ENCODE results near the gene LMF1.

The LMF1 gene

GRCh38 chr16:970766-971581 is at the start of gene LMF1:
Gene LMF1, minus strand, starts transcription at chr16:970984. Its CDS starts 4 bp downstream, at chr16:970980.
- DNase-seq, result peak; percentile 95 to 97

GRCh38 chr16:1020091-1020399 is 49.3 kb upstream of the LMF1 start:
- DNase-seq, result no peak

- no peak for DNase-seq
Observed at GRCh38 chr16:1019231-1020090, 48.7 kb upstream of the LMF1 start.

GRCh38 chr16:1018447-1019198 is 47.8 kb upstream of the LMF1 start:
- no peak for DNase-seq

DNA sequence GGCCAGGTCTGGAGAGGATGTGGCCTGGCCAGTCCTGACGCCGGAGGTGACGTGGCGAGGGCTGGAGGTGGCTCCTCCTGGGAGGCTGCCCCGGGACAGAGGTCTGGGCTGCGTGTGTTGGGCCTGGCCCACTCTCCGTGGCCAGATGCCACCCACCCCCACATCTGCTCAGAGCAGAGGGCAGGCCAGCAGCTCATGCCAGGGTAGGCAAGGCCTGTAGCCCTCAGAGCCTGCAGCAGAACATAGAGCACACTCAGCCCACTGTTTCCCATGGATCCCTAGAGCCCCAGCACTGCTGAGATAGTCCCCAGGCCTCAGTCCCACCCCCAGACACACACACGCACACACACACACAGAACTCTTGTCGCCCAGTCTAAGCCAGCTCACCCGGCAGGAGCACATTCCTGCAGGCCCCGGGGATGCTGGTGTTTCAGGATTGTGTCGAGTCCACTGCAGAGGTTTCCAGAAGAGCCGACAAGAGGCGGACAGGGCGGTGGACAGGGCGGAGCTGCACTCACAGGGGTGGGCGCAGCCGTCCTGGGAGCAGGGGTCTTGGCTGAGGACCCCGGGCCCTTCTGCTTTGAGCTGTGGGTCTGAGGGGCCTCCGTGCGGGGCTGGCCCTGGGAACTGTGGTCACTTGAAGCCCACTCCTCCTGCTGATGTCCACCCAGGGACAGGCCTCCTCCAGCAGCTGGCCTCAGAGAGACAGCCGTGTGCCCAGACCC is 44.1 kb upstream of the LMF1 start:
- DNase-seq, result no peak

GRCh38 chr16:1014221-1014620 is 43.4 kb upstream of the LMF1 start:
- no peak for DNase-seq

DNA sequence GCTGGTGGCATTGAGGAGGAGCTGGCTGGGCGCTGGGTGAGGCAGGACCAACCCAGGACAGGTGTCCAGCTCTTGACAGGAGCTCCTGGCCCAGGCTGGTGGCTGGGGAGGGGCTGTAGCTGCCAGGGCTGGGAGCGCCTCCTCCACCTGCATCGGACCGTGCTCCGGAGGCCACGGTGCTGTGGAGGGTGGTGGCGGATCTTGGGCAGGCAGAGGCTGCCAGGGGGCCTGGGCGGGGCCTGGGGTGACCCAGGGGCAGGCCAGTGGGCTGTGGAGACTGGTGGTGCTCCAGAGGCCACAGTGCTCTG is 42.8 kb upstream of the LMF1 start:
- no peak for DNase-seq

GRCh38 chr16:1012722-1013592 is 42.2 kb upstream of the LMF1 start:
- no peak for DNase-seq

DNA sequence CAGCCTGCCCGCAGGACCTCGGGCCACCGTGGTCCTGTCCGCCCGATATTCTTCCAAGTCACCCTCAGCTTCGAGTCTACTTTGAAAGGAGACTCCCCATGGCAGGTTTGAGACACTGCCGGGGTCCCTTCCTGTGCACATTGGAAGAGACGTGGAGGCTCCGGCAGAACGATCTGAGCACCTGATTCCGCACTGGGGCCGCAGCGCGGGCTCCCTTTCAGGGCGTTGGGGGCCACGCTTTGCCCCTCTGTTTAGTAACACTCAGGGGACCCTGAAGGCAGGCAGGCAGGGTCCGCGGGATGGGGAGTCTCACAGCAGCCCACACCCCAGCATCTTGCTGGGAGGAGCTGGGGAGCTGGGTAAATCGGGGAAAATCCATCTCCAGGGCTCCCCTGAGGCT is 41.4 kb upstream of the LMF1 start:
- no peak for DNase-seq

- no peak for DNase-seq
Observed at GRCh38 chr16:1011316-1012082, 40.7 kb upstream of the LMF1 start.

DNA sequence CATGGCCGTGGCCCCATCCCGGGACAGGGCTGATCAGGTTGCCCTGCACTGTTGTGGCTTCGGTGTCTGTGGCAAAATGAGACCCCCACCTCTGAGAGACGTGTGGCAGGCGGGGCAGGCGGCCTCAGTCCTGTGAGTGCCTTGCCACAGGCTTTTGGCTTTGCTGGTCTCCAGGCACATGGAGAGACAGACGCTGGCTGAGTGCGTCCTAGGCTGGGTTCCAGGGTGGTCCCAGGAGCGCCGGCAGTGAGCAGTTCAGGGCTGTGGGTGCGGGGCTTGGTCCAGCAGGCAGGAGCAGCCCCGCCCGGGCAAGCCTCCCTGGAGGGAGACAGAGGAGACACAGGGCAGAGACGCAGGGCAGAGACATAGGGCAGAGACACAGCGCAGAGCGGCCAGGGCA is 40.0 kb upstream of the LMF1 start:
- DNase-seq, result no peak

GRCh38 chr16:1010251-1010650 is 39.5 kb upstream of the LMF1 start:
- no peak for DNase-seq

DNA sequence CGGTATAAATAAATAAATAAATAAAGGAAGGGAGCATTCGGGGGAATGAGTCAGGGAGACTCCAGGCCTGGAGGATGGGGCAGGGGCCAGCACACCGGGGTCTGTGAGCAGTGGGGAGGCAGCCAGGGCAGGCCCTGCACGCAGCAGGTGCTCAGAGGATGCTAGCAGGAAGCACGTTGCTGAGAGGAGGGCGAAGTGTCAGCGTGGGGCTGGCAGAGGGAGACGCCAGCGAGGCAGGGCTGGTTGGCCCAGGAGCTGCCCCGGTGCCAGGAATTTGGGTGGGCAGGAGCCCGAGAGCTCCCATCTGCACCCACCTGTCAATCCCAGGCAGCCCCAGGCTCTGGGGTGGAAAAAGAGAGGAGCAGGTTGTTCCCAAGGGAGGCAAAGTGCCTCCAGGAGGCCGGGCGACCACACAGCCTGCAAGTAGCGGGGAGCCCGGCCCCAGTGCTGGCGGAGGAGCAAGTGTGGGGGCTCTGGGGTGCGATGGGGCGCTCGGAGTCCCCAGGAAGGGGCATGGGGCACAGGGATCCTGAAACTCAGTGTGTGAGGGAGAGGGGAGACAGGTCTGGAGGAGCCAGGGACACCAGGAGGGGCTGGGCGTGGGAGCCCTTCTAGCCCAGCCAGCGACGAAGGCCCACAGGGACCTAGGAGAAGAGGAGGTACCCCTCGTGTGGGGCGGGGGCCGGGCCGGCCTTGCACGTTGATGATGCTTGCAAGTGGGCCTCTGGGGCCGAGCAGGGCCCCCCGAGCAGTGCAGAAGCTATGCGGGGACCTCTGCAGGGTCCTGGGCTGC is 38.8 kb upstream of the LMF1 start:
- no peak for DNase-seq

DNA sequence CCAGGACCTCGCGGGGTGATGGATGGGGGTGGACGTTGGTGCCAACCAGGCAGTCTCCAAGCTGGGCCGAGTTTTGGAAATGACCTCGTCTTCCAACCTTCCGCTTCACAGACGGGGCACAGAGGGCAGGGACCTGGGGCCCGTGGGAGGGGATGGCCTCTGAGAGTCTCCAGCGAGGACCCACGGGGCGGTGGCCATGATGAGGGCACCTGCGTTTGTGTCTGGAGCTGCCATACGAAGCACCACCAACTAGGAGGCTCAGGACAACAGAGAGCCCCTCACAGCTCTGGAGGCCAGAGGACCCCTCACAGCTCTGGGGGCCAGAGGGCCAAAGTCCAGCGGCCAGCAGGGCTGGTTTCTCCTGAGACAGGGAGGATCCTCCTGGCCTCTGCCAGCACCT is 37.3 kb upstream of the LMF1 start:
- no peak for DNase-seq

- DNase-seq, result no peak
Observed at GRCh38 chr16:1007284-1007850, 36.6 kb upstream of the LMF1 start.

DNA sequence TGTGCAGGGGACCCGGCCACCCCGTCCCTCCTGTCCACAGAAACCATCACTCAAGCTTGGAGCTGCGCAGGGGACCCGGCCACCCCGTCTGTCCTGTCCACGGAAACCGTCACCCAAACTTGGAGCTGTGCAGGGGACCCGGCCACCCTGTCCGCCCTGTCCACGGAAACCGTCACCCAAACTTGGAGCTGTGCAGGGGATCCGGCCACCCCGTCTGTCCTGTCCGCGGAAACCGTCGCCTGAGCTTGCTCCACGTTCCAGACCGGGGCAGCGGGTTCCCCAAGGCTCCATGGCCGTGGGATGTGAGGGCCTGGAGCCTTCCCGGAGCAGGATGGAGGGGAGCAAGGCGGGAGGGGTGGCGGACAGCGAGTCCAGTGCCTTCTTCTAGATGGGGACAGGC is 36.0 kb upstream of the LMF1 start:
- DNase-seq, result no peak

DNA sequence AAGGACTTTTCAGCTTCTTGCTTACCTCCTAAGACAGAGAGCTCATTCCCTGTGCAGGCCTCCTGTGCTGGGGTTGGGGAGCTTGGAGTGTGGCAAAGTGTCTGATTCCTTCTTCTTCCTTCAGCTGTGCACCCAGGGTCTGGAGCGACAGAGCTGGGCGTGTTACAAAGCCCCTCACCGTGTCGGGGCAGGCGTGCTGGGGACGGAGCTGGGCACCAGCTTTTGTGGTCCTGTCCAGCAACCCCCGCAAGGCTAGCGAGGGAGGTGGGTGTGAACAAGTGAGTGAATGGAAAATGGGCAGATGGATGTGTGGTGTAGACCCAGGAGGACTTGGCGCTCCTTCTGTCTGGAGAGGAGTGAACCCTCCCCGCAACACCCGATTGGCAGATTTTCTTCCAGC is 34.5 kb upstream of the LMF1 start:
- DNase-seq, result no peak

GRCh38 chr16:1003391-1004347 is 32.9 kb upstream of the LMF1 start:
- peak in 1 of 2 donors; percentile 57 for DNase-seq

Data from CD4-positive, alpha-beta T cell treated with Interleukin-1 beta for 1 hour (primary cell).